Upper lobe of right lung (tissue), 1 donor: ENCODE data around the gene PRDX5. TPM values are rescaled to one million over a fixed set of nuclear protein-coding genes. Genes with fewer than 3 reads are reported as not detected.
A peak's percentile ranks its signal among the peaks of the same experiment; 100 is the strongest.

Experiments used
- ATAC-seq: fragments of 200-7000 bp; cut with Tn5 transposase; one replicate; pipeline ENCODE4 v1.9.1; 2020; ENCODE audit warnings: mild to moderate bottlenecking, moderate library complexity
- DNase-seq: peaks from one replicate; pipeline ENCODE4 v3.0.0-alpha.2; 2020
- H3K27ac ChIP-seq: fragments of 200-600 bp; one replicate; pipeline ENCODE4 v1.8.0; 2022
- H3K27me3 ChIP-seq: fragments of 200-600 bp; one replicate; pipeline ENCODE4 v1.8.0; 2022; ENCODE audit warnings: mild to moderate bottlenecking
- H3K36me3 ChIP-seq: fragments of 200-600 bp; one replicate; pipeline ENCODE4 v1.8.0; 2022
- H3K4me1 ChIP-seq: fragments of 200-600 bp; one replicate; pipeline ENCODE4 v1.8.0; 2022
- H3K4me3 ChIP-seq: fragments of 200-600 bp; one replicate; pipeline ENCODE4 v1.8.0; 2022; ENCODE audit warnings: mild to moderate bottlenecking
- H3K9me3 ChIP-seq: fragments of 200-600 bp; one replicate; pipeline ENCODE4 v1.8.0; 2022
- CTCF ChIP-seq: fragments of 200-600 bp; IDR thresholded peaks from one replicate; pipeline ENCODE4 v1.8.0; 2022; ENCODE audit warnings: antibody characterized with exemption
- intact Hi-C: fragments of 100-400 bp; cut with DNase I; formaldehyde crosslinking; loops from one replicate; pipeline ENCODE4 v1.11.0; 2022
- total RNA-seq: library from RNA; stranded (reverse); fragmentation: NEBNext Ultra II Directional; extraction: Animal tissue kit (Norgen Biotek cat#: 25700); gene quantifications from one replicate; pipeline ENCODE4 v1.2.1, GENCODE V29; 2021
- donor health status: DM: no; HTN: yes; CAD: no; lungs with severe emphysema.

The PRDX5 gene
- total RNA-seq, 1 donor from 2014 or later: 176 TPM

- H3K36me3 ChIP-seq: no peaks in the 10 kb centered on the region
- no peak for ATAC-seq
- no peaks in the 10 kb centered on the region for H3K9me3 ChIP-seq
- intact Hi-C loops: no loop called here
- no peak overlapping the region for H3K27ac ChIP-seq
- H3K4me1 ChIP-seq: peaks cover 14% of the 10 kb centered on the region
- no peak for DNase-seq
- TF ChIP-seq CTCF: no peak
- H3K4me3 ChIP-seq: no peak overlapping the region
- no peaks in the 10 kb centered on the region for H3K27me3 ChIP-seq
These were observed 19.8 kb downstream of the PRDX5 start for GRCh38 chr11:64337538-64338249.

- intact Hi-C loops: no loop called here
- no peaks in the 10 kb centered on the region for H3K36me3 ChIP-seq
- ATAC-seq (no peak), DNase-seq (no peak)
- H3K9me3 ChIP-seq: no peaks in the 10 kb centered on the region
- H3K27me3 ChIP-seq: no peaks in the 10 kb centered on the region
- H3K27ac ChIP-seq: no peak overlapping the region
- no peak overlapping the region for H3K4me3 ChIP-seq
- TF ChIP-seq CTCF: no peak
- H3K4me1 ChIP-seq: peaks cover 14% of the 10 kb centered on the region
These were observed 20.8 kb downstream of the PRDX5 start for GRCh38 chr11:64338716-64339115.

GRCh38 chr11:64339286-64339685 lies 21.4 kb downstream of the PRDX5 start:
- no peaks in the 10 kb centered on the region for H3K27me3 ChIP-seq
- no peaks in the 10 kb centered on the region for H3K9me3 ChIP-seq
- H3K36me3 ChIP-seq: no peaks in the 10 kb centered on the region
- intact Hi-C loops: no loop called here
- DNase-seq (no peak), ATAC-seq (no peak)
- no peak overlapping the region for H3K4me3 ChIP-seq
- TF ChIP-seq CTCF: no peak
- peaks cover 14% of the 10 kb centered on the region for H3K4me1 ChIP-seq
- peak overlapping the region; percentile 58 for H3K27ac ChIP-seq

GRCh38 chr11:64339754-64340408 lies 22.0 kb downstream of the PRDX5 start, which contains the start of gene CCDC88B:
CCDC88B (plus strand) TSS chr11:64340204; CDS start chr11:64340267, 63 bp downstream.
- ATAC-seq (peak; percentile 48), DNase-seq (peak; percentile 86)
- peaks cover 14% of the 10 kb centered on the region for H3K4me1 ChIP-seq
- TF ChIP-seq CTCF: no peak
- H3K27ac ChIP-seq: peak within 1 kb of the TSS; percentile 58
- H3K27me3 ChIP-seq: no peaks in the 10 kb centered on the region
- no peaks in the 10 kb centered on the region for H3K9me3 ChIP-seq
- H3K36me3 ChIP-seq: no peaks in the 10 kb centered on the region
- H3K4me3 ChIP-seq: peak within 1 kb of the TSS; percentile 39
- intact Hi-C loops: no loop called here

- Histone ChIP-seq H3K4me3 (peak overlapping the region; percentile 39), H3K36me3 (no peaks in the 10 kb centered on the region), H3K27ac (peak overlapping the region; percentile 58), H3K4me1 (peaks cover 14% of the 10 kb centered on the region), H3K27me3 (no peaks in the 10 kb centered on the region), H3K9me3 (no peaks in the 10 kb centered on the region)
- ATAC-seq: peak; percentile 24
- DNase-seq: peak; percentile 86
- intact Hi-C loops: no loop called here
- no peak for TF ChIP-seq CTCF
These were observed 22.9 kb downstream of the PRDX5 start for GRCh38 chr11:64340671-64341335.
